RWPE2 (cell line): Measurements from ENCODE around the gene TRANK1.

ENCODE experiments used
- ATAC-seq: fragments of 200-7000 bp; cut with Tn5 transposase; 3 replicates; pipeline ENCODE4 v1.9.1; 2021; ENCODE audit warnings: low read depth
- DNase-seq: peaks from one replicate; pipeline ENCODE4 v3.0.0-alpha.2; 2020; ENCODE audit warnings: low spot score
- H3K27ac ChIP-seq: fragments of 450-650 bp; 2 replicates; pipeline ENCODE4 v1.5.1; 2017; ENCODE audit warnings: mild to moderate bottlenecking; ENCODE audit not compliant: poor library complexity, severe bottlenecking
- H3K27me3 ChIP-seq: fragments of 250-450 bp; sonication (Bioruptor Pico); 2 replicates; pipeline ENCODE4 v1.5.1; 2021; ENCODE audit warnings: mild to moderate bottlenecking, moderate library complexity; ENCODE audit not compliant: insufficient read depth, poor library complexity, severe bottlenecking
- H3K36me3 ChIP-seq: fragments of 250-450 bp; sonication (Bioruptor Pico); 2 replicates; pipeline ENCODE4 v1.5.1; 2020; ENCODE audit warnings: low read depth, mild to moderate bottlenecking, moderate library complexity
- H3K4me1 ChIP-seq: fragments of 250-450 bp; sonication (Bioruptor Pico); 2 replicates; pipeline ENCODE4 v1.5.1; 2021; ENCODE audit warnings: mild to moderate bottlenecking, moderate library complexity; ENCODE audit not compliant: insufficient read depth, poor library complexity, severe bottlenecking
- H3K4me3 ChIP-seq: fragments of 250-450 bp; sonication (Bioruptor Pico); 2 replicates; pipeline ENCODE4 v1.5.1; 2021; ENCODE audit warnings: mild to moderate bottlenecking, moderate library complexity; ENCODE audit not compliant: severe bottlenecking
- H3K9me3 ChIP-seq: fragments of 250-450 bp; sonication (Bioruptor Pico); 2 replicates; pipeline ENCODE4 v1.5.1; 2021; ENCODE audit warnings: mild to moderate bottlenecking, moderate library complexity; ENCODE audit not compliant: severe bottlenecking
- CTCF ChIP-seq: fragments of 450-650 bp; IDR thresholded peaks from one replicate; pipeline ENCODE4 v1.5.1; 2017; ENCODE audit warnings: mild to moderate bottlenecking, moderate library complexity; ENCODE audit not compliant: poor library complexity, severe bottlenecking

TRANK1 gene

GRCh38 chr3:36817806-36818533, 126.9 kb downstream of the TRANK1 start:
- ATAC-seq (no peak), DNase-seq (no peak)
- Histone ChIP-seq H3K27me3 (no peaks in the 10 kb centered on the region), H3K4me3 (no peak overlapping the region), H3K9me3 (no peaks in the 10 kb centered on the region), H3K4me1 (no peaks in the 10 kb centered on the region), H3K36me3 (no peaks in the 10 kb centered on the region), H3K27ac (no peak overlapping the region)
- TF ChIP-seq CTCF, result no peak

DNA sequence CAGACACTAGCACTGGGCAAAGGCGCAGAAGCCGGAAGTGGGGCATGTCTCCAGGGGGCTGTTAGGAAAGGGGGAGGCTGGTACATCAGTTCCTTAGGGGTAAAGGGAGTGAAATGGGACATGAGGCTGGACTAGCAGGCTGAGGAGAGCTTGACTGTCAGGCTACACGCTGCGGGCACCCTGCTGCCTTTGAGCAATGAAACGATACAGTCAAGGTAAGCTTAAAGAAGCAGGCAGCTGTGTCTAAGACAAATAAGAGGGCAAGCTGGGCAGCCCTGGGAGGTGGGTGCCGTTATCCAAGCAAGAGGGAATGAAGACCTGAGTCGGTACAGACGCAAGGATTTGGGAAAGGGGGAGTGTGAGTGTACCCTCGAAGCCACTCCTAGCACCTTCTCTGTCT, 129.5 kb downstream of the TRANK1 start:
- ATAC-seq, result no peak
- no peak for TF ChIP-seq CTCF

DNA sequence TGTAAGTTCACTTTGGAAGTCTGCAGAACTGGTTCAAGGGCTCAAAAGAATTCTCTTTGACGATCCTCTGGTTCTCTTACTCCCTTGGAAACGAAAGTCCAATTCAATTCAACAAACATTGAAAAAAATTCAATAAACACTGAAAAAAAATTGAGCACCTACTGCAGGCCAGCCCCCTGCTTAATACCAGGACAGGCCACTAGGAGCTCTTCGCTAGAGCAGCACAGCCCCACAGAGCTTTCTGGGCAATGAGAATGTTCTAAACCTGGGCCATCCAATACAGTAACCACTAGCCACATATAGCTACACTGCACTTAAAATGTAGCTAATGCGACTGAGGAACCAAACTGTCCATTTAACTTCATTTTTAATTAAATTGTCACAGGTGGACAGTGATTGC, 130.1 kb downstream of the TRANK1 start:
- Histone ChIP-seq H3K9me3 (no peaks in the 10 kb centered on the region), H3K27ac (no peak overlapping the region), H3K27me3 (no peaks in the 10 kb centered on the region), H3K4me1 (no peaks in the 10 kb centered on the region), H3K36me3 (no peaks in the 10 kb centered on the region), H3K4me3 (no peak overlapping the region)
- TF ChIP-seq CTCF, result no peak
- DNase-seq (no peak), ATAC-seq (no peak)

More for the DNA sequence above, 129.5 kb downstream of the TRANK1 start:
- Histone ChIP-seq H3K27me3 (no peaks in the 10 kb centered on the region), H3K9me3 (no peaks in the 10 kb centered on the region), H3K4me1 (no peaks in the 10 kb centered on the region), H3K36me3 (no peaks in the 10 kb centered on the region), H3K27ac (no peak overlapping the region), H3K4me3 (no peak overlapping the region)
- DNase-seq, result no peak

DNA sequence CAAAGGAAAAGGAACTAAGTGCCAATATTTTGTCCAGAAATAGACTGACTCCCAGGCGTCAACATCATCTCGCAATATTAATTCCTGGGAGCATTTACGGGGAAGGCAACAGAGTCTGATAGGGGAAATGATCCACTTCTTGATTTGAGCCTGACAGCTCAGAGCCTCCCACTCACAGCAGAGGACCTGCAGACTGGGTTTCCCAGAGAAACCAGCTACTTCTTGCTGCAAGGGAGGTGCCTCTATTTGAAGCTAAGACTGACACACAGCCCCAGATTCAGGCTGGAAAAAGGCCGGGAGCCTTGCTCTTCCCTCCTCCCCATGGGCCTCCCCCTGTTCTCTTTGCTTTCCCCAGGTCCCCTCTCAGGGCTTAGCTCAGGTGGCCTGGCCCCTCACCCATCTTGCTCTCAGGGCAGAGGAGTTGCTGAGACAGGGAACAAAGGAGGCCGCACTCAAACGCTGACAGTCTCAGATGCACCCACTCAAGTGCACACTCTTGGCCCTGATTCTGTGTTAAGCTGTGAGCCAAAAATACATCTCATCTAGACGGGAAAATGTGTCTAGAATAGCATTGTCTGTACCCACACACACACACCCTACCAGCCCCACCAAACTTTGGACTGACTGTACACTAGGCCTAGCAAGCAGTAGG, 130.7 kb downstream of the TRANK1 start:
- H3K36me3 ChIP-seq, result no peaks in the 10 kb centered on the region
- H3K9me3 ChIP-seq, result no peaks in the 10 kb centered on the region
- ATAC-seq (no peak), DNase-seq (no peak)
- no peak for TF ChIP-seq CTCF
- H3K4me1 ChIP-seq, result no peaks in the 10 kb centered on the region
- H3K27ac ChIP-seq, result no peak overlapping the region
- no peak overlapping the region for H3K4me3 ChIP-seq
- no peaks in the 10 kb centered on the region for H3K27me3 ChIP-seq

DNA sequence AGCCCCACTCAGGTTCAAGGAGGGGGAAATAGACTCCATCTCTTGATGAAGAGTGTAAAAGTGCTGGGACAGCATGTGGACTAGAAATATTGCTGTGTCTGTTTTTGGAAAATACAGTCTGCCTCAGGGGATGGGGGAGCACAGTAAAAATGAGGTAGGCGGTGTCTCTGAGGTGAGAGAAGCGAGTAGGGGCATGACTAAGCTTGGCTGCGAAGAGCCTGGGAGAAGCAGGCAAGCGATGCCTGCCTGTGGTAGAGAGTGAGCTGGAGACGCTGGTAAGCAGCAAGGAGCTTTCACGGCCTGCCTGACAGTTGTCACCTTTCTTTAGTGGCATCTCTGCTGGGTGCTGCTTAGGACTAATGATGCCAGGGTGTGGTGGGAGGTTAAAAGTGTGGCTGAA, 131.5 kb downstream of the TRANK1 start:
- ATAC-seq, result peak; percentile 90
- H3K27me3 ChIP-seq, result no peaks in the 10 kb centered on the region
- no peaks in the 10 kb centered on the region for H3K36me3 ChIP-seq
- H3K4me1 ChIP-seq, result no peaks in the 10 kb centered on the region
- no peak for TF ChIP-seq CTCF
- no peak for DNase-seq
- H3K27ac ChIP-seq, result no peak overlapping the region
- no peaks in the 10 kb centered on the region for H3K9me3 ChIP-seq
- H3K4me3 ChIP-seq, result no peak overlapping the region
